Central memory CD8-positive, alpha-beta T cell (primary cell): ENCODE results near the gene PARVB.

Source experiments
- ATAC-seq: fragments of 150-1000 bp; cut with Tn5 transposase; replicated peaks from 2 replicates; pipeline ENCODE4 v1.10.0; 2022; ENCODE audit warnings: mild to moderate bottlenecking, moderate FRiP score, moderate number of reproducible peaks; ENCODE audit not compliant: poor library complexity, severe bottlenecking; ENCODE audit errors: extremely low read depth
- DNase-seq, 2 donors: peaks; one replicate each; pipeline ENCODE4 v3.0.0; 2021; ENCODE audit warnings: low spot score in 2 of 2
- H3K27ac Mint-ChIP-seq: one replicate; pipeline ENCODE4 v1.8.0; 2022; ENCODE audit warnings: low read depth, mild to moderate bottlenecking, moderate library complexity, mixed read lengths
- H3K27me3 Mint-ChIP-seq: one replicate; pipeline ENCODE4 v1.8.0; 2022; ENCODE audit warnings: mixed read lengths
- H3K36me3 Mint-ChIP-seq: one replicate; pipeline ENCODE4 v1.8.0; 2022; ENCODE audit warnings: mild to moderate bottlenecking, moderate library complexity, mixed read lengths; ENCODE audit not compliant: insufficient read depth
- H3K4me1 Mint-ChIP-seq: one replicate; pipeline ENCODE4 v1.8.0; 2022; ENCODE audit warnings: mixed read lengths
- H3K4me3 Mint-ChIP-seq: one replicate; pipeline ENCODE4 v1.8.0; 2022; ENCODE audit warnings: mild to moderate bottlenecking, moderate library complexity, mixed read lengths
- H3K9me3 Mint-ChIP-seq: one replicate; pipeline ENCODE4 v1.8.0; 2022; ENCODE audit warnings: mixed read lengths

PARVB gene

GRCh38 chr22:44147008-44147645, 123.0 kb downstream of the PARVB start:
- DNase-seq (no peak), ATAC-seq (no peak)
- Mint-ChIP-seq H3K9me3 (no peaks in the 10 kb centered on the region), H3K36me3 (peaks cover 4% of the 10 kb centered on the region), H3K4me3 (no peak overlapping the region), H3K27me3 (no peaks in the 10 kb centered on the region), H3K4me1 (no peaks in the 10 kb centered on the region), H3K27ac (peak overlapping the region; percentile 39)

DNA sequence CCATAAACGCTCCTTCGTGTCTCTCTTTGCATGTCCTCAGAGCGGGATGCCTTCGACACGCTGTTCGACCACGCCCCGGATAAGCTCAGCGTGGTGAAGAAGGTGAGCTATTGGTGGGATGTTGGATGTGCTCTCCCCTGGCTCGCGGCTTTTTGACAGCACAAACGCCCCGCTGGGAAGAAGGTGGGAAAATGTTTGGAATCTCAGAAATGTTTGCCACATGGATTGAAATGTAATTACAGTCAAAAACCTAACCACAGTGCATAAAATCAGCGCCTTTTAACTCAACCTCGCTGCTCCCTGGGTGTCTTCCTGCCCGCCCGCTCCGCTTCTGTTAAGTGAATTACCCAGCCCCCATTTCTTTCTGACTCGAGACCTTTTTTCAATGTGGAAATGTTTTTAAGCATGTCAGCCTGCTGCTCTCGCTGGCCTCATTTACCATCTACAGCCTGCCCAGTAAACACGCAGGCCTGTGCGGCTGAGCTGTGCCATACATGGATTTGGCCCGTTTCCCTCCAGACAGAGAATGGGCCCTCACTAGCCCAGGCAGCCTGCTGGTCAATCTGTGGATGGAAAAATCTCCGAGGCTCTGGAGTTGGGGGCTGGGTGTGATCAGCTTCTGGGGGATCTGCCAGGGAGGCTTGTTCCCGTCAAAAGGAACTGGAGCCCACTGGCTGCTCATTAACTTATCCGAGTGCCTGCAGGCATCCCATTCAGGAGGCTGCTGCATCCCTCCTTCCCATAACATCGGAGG, 123.9 kb downstream of the PARVB start:
- DNase-seq (no peak), ATAC-seq (no peak)
- H3K4me3 Mint-ChIP-seq: no peak overlapping the region
- H3K4me1 Mint-ChIP-seq: no peaks in the 10 kb centered on the region
- H3K9me3 Mint-ChIP-seq: no peaks in the 10 kb centered on the region
- H3K36me3 Mint-ChIP-seq: peaks cover 4% of the 10 kb centered on the region
- H3K27ac Mint-ChIP-seq: no peak overlapping the region
- H3K27me3 Mint-ChIP-seq: no peaks in the 10 kb centered on the region

GRCh38 chr22:44151676-44152075, 127.6 kb downstream of the PARVB start:
- no peaks in the 10 kb centered on the region for H3K9me3 Mint-ChIP-seq
- no peaks in the 10 kb centered on the region for H3K27me3 Mint-ChIP-seq
- ATAC-seq (no peak), DNase-seq (no peak)
- no peak overlapping the region for H3K27ac Mint-ChIP-seq
- H3K4me1 Mint-ChIP-seq: no peaks in the 10 kb centered on the region
- no peak overlapping the region for H3K4me3 Mint-ChIP-seq
- H3K36me3 Mint-ChIP-seq: peaks cover 5% of the 10 kb centered on the region

DNA sequence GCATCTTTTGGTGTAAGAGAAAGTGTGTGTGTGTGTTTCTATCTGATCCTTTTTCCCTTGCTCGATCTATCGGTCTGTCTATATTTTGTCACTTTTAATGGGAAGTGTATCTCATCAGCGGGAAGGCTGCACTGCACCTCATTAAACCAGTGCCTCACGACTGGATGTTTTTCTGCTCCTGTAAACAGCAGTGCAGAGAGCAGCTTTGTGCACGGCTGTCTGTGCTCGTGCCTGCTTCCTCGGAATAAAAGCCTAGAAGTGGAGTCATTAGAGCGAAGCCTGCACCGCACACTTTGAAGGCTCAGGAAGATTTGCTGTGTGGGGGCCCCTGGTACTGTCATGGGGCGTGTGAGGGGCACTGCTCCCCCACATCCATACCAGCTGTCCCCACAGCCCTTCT, 129.6 kb downstream of the PARVB start:
- H3K27ac Mint-ChIP-seq: no peak overlapping the region
- no peak for ATAC-seq

DNA sequence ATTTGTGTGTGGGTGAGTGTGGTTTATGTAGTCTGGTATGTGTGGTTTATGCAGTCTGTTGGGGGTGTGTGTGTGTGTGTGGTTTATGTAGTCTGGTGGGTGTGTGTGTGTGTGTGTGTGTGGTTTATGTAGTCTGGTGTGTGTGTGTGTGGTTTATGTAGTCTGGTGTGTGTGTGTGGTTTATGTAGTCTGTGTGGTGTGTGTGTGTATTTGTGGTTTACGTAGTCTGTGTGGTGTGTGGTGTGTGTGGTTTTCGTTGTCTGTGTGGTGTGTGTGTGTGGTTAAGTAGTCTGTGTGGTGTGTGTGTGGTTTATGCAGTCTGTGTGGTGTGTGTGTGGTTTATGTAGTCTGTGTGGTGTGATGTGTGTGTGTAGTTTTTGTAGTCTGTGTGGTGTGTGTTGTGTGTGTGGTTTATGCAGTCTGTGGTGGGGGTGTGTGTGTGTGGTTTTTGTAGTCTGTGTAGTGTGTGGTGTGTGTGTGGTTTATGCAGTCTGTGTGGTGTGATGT, 130.4 kb downstream of the PARVB start:
- Mint-ChIP-seq H3K9me3 (no peaks in the 10 kb centered on the region), H3K27me3 (no peaks in the 10 kb centered on the region), H3K27ac (no peak overlapping the region), H3K4me3 (no peak overlapping the region), H3K4me1 (no peaks in the 10 kb centered on the region), H3K36me3 (peaks cover 5% of the 10 kb centered on the region)
- peak; percentile 43 for ATAC-seq
- DNase-seq: no peak

More for the DNA sequence above, 129.6 kb downstream of the PARVB start:
- peaks cover 5% of the 10 kb centered on the region for H3K36me3 Mint-ChIP-seq
- DNase-seq: no peak
- H3K27me3 Mint-ChIP-seq: no peaks in the 10 kb centered on the region
- no peaks in the 10 kb centered on the region for H3K4me1 Mint-ChIP-seq
- H3K9me3 Mint-ChIP-seq: no peaks in the 10 kb centered on the region
- no peak overlapping the region for H3K4me3 Mint-ChIP-seq

DNA sequence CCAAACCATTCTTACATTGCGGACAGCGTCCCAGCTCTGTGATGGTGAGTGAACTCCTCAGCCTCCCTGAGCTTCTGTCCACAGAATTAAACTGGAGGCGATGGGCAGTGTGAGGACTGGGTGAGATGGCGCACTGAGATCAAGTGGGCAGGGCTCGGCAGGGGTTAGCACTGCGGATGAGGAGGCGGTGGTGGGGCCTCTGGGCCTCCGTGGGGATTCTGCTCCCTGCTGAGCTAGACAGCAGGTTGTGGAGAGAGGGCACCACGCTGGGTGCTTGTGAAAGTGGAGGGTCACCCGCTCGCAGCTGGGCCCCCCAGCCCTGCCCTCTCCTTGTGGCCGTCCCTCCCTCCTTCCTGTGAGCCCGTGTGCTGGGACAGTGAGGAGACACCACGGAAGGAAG, 131.0 kb downstream of the PARVB start:
- no peak for DNase-seq
- Mint-ChIP-seq H3K4me3 (no peak overlapping the region), H3K27me3 (no peaks in the 10 kb centered on the region), H3K4me1 (no peaks in the 10 kb centered on the region), H3K9me3 (no peaks in the 10 kb centered on the region), H3K27ac (no peak overlapping the region), H3K36me3 (peaks cover 5% of the 10 kb centered on the region)
- ATAC-seq: no peak

- Mint-ChIP-seq H3K36me3 (peaks cover 5% of the 10 kb centered on the region), H3K9me3 (no peaks in the 10 kb centered on the region), H3K27me3 (no peaks in the 10 kb centered on the region), H3K4me1 (no peaks in the 10 kb centered on the region), H3K4me3 (no peak overlapping the region), H3K27ac (no peak overlapping the region)
- no peak for DNase-seq
- no peak for ATAC-seq
Observed at GRCh38 chr22:44157916-44158618, 134.0 kb downstream of the PARVB start.

GRCh38 chr22:44158816-44159215, 134.7 kb downstream of the PARVB start:
- no peaks in the 10 kb centered on the region for H3K4me1 Mint-ChIP-seq

DNA sequence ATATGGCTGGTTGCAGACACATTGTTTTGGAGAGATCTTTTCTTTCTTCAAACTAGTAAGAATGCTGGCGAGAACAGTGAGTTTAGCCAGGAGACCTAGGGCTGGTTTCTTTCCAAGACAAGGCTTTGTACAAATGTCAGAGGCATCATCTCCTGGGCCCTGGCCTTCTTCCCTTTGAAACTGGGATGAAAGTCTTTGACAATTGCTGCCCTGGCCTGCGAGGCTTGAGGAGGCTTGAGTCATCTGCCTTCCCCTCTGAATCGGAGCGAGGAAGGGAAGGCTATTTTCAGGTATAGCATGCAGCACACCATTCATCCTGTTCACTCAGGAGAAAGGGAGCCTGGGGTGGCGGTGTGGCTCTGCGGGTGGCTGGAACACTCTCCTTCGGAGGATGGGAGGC, 135.1 kb downstream of the PARVB start:
- Mint-ChIP-seq H3K9me3 (no peaks in the 10 kb centered on the region), H3K36me3 (peaks cover 2% of the 10 kb centered on the region), H3K4me1 (no peaks in the 10 kb centered on the region), H3K4me3 (no peak overlapping the region), H3K27ac (no peak overlapping the region), H3K27me3 (no peaks in the 10 kb centered on the region)
- DNase-seq: no peak
- no peak for ATAC-seq

More at GRCh38 chr22:44158816-44159215, 134.7 kb downstream of the PARVB start:
- Mint-ChIP-seq H3K27me3 (no peaks in the 10 kb centered on the region), H3K36me3 (peaks cover 2% of the 10 kb centered on the region), H3K9me3 (no peaks in the 10 kb centered on the region), H3K4me3 (no peak overlapping the region), H3K27ac (no peak overlapping the region)
- ATAC-seq (no peak), DNase-seq (no peak)

DNA sequence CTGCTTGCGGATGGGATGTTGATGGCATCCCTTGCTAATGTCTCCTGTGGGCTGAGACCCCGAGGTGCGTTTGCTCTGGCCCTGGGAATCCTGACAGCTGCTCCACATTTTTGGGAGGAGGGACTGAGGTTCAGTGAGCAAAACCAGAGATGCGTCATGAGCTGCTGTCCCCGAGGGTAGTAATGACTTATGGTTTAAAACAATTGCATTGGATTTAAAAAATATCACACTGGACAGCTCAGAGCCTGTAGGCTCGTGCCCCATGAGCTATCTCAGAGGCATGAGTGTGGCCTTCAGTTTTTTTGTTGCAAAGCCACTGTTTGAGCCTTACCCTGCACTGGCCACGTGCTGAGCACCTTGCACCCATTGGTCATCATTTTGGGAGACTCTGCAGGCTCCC, 135.7 kb downstream of the PARVB start:
- no peak overlapping the region for H3K4me3 Mint-ChIP-seq
- H3K36me3 Mint-ChIP-seq: peaks cover 2% of the 10 kb centered on the region
- H3K4me1 Mint-ChIP-seq: no peaks in the 10 kb centered on the region
- ATAC-seq (no peak), DNase-seq (no peak)
- no peaks in the 10 kb centered on the region for H3K27me3 Mint-ChIP-seq
- H3K9me3 Mint-ChIP-seq: no peaks in the 10 kb centered on the region
- H3K27ac Mint-ChIP-seq: no peak overlapping the region

DNA sequence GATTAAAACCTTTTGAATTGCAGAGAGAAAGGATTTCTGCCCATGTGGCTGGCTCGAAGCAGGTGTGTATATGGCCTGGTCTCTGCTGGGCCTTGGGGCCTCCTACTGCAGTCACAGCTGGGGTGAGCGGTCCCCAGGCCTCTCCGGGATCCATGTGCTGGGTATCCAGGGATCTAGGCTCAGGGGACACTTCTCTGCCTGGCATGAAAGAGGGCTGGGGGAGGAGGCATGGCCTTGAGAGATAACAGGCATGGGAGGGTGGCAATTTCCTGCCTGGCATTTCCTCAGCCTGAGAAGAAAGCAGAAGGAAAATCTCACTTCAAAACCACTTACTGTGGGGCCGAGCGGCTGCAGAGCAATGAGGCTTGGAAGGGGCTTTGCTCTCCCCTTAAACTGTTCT, 136.3 kb downstream of the PARVB start:
- H3K9me3 Mint-ChIP-seq: no peaks in the 10 kb centered on the region
- H3K27ac Mint-ChIP-seq: no peak overlapping the region

DNA sequence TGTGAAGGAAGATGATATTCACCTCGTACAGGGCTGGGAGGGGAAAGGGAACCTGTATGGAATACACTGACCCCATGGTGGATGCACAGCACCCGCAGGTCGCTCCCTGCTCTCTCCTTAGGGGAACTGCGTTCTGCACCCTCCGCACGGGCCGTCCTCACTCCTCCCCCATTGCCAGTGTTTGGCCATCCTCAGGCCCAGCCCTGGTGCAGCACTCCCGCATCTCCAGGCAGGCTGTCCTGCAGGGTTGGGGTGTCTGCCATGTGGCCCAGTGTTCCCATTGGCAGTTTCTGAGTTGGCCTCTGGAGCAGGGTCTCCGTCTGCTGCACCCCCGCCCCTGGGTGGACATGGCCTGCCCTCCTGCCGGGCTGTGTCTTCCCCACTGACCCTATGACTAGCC, 137.6 kb downstream of the PARVB start:
- H3K27ac Mint-ChIP-seq: no peak overlapping the region
- no peak overlapping the region for H3K4me3 Mint-ChIP-seq
- no peaks in the 10 kb centered on the region for H3K27me3 Mint-ChIP-seq
- H3K36me3 Mint-ChIP-seq: peaks cover 4% of the 10 kb centered on the region
- no peak for DNase-seq
- no peak for ATAC-seq
- no peaks in the 10 kb centered on the region for H3K4me1 Mint-ChIP-seq
- H3K9me3 Mint-ChIP-seq: no peaks in the 10 kb centered on the region

More for the DNA sequence above, 136.3 kb downstream of the PARVB start:
- H3K27me3 Mint-ChIP-seq: no peaks in the 10 kb centered on the region
- ATAC-seq: no peak
- peaks cover 1% of the 10 kb centered on the region for H3K36me3 Mint-ChIP-seq
- no peak overlapping the region for H3K4me3 Mint-ChIP-seq
- H3K4me1 Mint-ChIP-seq: no peaks in the 10 kb centered on the region
- DNase-seq: no peak

- H3K4me3 Mint-ChIP-seq: no peak overlapping the region
- H3K9me3 Mint-ChIP-seq: no peaks in the 10 kb centered on the region
- H3K4me1 Mint-ChIP-seq: no peaks in the 10 kb centered on the region
- no peak for ATAC-seq
- H3K27me3 Mint-ChIP-seq: no peaks in the 10 kb centered on the region
- peaks cover 4% of the 10 kb centered on the region for H3K36me3 Mint-ChIP-seq
- no peak overlapping the region for H3K27ac Mint-ChIP-seq
- no peak for DNase-seq
Observed at GRCh38 chr22:44162960-44163359, 138.9 kb downstream of the PARVB start.
